Suprapubic skin (tissue), 4 donors: ENCODE data around the gene NGB. TPM values are rescaled to one million over a fixed set of nuclear protein-coding genes. Genes with fewer than 3 reads are reported as not detected.

Source experiments
- DNase-seq, 2 donors: peaks; one replicate each; pipeline ENCODE4 v3.0.0-alpha.2; 2019; ENCODE audit warnings: low spot score in 2 of 2
- H3K27ac ChIP-seq: fragments of 200-600 bp; sonication (generic); one replicate; pipeline ENCODE4 v1.5.1; 2019
- H3K27me3 ChIP-seq: fragments of 200-600 bp; sonication (generic); one replicate; pipeline ENCODE4 v1.5.1; 2019
- H3K36me3 ChIP-seq: fragments of 200-600 bp; sonication (generic); one replicate; pipeline ENCODE4 v1.5.1; 2019
- H3K4me1 ChIP-seq: fragments of 200-600 bp; sonication (generic); one replicate; pipeline ENCODE4 v1.5.1; 2019
- H3K4me3 ChIP-seq: fragments of 200-600 bp; sonication (generic); one replicate; pipeline ENCODE4 v1.5.1; 2019; ENCODE audit warnings: mild to moderate bottlenecking
- H3K9me3 ChIP-seq: fragments of 200-600 bp; sonication (generic); one replicate; pipeline ENCODE4 v1.5.1; 2019
- CTCF ChIP-seq, 2 donors: fragments of 200-600 bp in 1 of 2; fragments of 450-650 bp in 1 of 2; sonication (generic) in 1 of 2; IDR thresholded peaks; one replicate each; pipeline ENCODE4 v1.5.1; 2016 to 2019; ENCODE audit warnings: antibody characterized with exemption in 2 of 2, mild to moderate bottlenecking in 1 of 2, moderate library complexity in 1 of 2
- EP300 ChIP-seq: sonication (generic); formaldehyde crosslinking; IDR thresholded peaks from one replicate; pipeline ENCODE4 v1.6.1; 2017; ENCODE audit warnings: antibody characterized with exemption
- POLR2A ChIP-seq, 2 donors: fragments of 450-650 bp; IDR thresholded peaks; one replicate each; pipeline ENCODE4 v1.6.1; 2017; ENCODE audit warnings: antibody characterized with exemption in 2 of 2, mild to moderate bottlenecking in 2 of 2, moderate library complexity in 2 of 2
- POLR2AphosphoS5 ChIP-seq, 3 donors: sonication (generic); formaldehyde crosslinking; IDR thresholded peaks; one replicate each; pipeline ENCODE4 v1.6.1; 2017; ENCODE audit warnings: antibody characterized with exemption in 3 of 3
- WGBS: methylation state at CpG from one replicate; pipeline ENCODE4 v1.1.5; 2018; 5-methylcytosine and 5-hydroxymethylcytosine counted together
- total RNA-seq, 4 donors: library from RNA; depleted of rRNA; stranded (reverse); fragments of >200 nt; gene quantifications; one replicate each; pipeline ENCODE4 v1.1.0, GENCODE V29; 2016

NGB gene
- total RNA-seq, 4 donors from 2014 or later: not detected

DNA sequence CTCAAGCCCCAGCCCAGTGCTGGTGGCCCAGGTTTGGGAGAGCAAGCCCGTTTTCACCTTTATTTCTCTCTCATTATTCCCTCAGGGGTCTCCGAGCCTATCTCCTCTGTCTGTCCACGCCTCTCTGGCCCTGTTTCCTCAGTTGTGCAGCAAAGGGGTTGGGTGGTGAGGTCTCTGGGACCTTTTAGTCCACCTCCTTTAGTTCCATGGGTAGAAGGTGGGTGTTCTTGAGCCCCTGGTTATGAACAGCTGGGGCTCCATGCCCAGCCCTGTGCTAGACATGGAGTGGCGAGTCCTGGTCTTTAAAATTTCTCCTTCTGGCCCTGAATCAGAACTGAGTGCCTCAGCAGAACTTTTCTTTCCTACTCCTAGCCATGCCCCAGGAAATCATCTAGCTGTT is 1.3 kb upstream of the NGB start:
- Histone ChIP-seq H3K27me3 (peaks cover 51% of the 10 kb centered on the region), H3K4me3 (no peak overlapping the region), H3K36me3 (peaks cover 11% of the 10 kb centered on the region), H3K9me3 (no peaks in the 10 kb centered on the region), H3K27ac (no peak overlapping the region), H3K4me1 (peaks cover 15% of the 10 kb centered on the region)
- no peak for TF ChIP-seq POLR2A (IDR thresholded peaks at IDR 0.05)
- TF ChIP-seq EP300: no peak
- TF ChIP-seq CTCF (IDR thresholded peaks at IDR 0.05): no peak
- no peak for TF ChIP-seq POLR2AphosphoS5 (IDR thresholded peaks at IDR 0.05)
- 86% methylated on average over 4 of the region's 4 CpGs for WGBS
- peak in 1 of 2 donors; percentile 16 for DNase-seq

DNA sequence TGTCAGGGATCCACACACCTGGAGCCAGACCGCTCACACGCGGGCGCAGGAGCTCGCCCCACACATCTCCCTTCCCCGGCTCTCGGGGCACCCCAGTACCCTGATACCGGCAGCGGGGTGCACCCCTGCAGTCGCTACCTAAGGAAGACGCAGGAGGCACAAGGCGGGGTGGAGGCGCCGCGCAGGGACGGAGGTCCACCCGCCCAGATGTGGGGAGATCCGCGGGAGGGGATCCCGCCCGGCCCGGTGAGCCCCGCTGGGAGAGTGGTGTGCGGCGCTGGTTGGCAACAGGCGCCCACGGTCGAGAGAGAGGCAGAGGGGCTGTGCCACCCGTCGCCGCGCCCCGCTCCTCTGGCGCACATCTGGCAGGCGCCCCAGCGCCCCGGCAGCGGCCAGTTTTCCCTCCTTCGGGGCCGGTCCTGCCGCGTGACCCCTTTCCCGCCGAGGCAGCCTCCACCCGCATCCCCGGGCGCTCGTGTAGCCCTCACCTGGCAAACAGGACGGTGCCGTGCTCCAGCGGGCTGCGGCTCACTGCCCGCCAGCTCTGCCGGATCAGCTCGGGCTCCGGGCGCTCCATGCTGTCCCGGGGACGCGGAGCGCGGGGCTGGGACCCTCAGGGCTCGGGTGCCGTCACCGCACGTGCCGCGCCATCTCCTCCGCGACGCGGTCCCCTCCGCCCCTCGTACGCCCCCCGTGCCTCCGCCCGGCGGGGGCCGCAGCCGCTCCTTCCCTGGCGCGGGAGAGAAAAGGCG is 469 bp downstream of the NGB start:
- Histone ChIP-seq H3K9me3 (no peaks in the 10 kb centered on the region), H3K36me3 (no peaks in the 10 kb centered on the region), H3K4me1 (peaks cover 15% of the 10 kb centered on the region), H3K27me3 (peaks cover 51% of the 10 kb centered on the region), H3K27ac (no peak overlapping the region), H3K4me3 (peak overlapping the region; percentile 34)
- TF ChIP-seq POLR2AphosphoS5 (IDR thresholded peaks at IDR 0.05): no peak
- no peak for TF ChIP-seq EP300
- TF ChIP-seq CTCF (IDR thresholded peaks at IDR 0.05): no peak
- no peak for TF ChIP-seq POLR2A (IDR thresholded peaks at IDR 0.05)
- 13% methylated on average over 9 of the region's 84 CpGs for WGBS
- DNase-seq: no peak

DNA sequence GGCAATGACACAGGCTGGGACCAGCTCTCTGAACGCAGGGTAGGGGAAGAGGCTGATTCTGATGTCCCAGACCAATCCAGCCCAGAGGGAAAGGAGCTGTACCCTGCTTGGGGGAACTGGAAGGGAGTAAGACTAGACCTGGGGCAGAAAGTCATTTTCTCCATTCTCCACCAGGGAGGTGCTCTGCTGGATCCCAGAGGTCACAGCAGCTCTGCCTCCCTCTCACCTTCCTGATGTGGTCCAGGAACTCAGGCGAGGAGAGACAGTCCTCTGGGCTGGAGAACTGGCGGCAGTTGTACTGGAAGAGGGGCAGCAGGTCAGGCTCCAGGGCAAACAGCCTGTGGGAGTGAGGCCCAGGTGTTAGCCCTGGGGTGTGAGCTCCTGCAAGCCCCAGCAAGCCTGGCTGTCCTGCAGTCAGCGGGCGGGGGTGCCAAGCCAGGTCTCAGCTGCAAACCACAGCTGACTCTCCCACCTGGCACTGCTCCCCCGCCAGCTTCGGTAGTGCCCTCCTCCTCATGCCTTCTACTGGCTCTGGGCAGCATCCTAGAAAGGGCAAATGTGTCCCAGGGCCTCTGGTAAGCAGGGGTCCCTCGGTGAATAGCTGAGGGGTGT is 1.9 kb downstream of the NGB start:
- peaks cover 51% of the 10 kb centered on the region for H3K27me3 ChIP-seq
- no peak overlapping the region for H3K27ac ChIP-seq
- 14% methylated on average over 4 of the region's 8 CpGs for WGBS

DNA sequence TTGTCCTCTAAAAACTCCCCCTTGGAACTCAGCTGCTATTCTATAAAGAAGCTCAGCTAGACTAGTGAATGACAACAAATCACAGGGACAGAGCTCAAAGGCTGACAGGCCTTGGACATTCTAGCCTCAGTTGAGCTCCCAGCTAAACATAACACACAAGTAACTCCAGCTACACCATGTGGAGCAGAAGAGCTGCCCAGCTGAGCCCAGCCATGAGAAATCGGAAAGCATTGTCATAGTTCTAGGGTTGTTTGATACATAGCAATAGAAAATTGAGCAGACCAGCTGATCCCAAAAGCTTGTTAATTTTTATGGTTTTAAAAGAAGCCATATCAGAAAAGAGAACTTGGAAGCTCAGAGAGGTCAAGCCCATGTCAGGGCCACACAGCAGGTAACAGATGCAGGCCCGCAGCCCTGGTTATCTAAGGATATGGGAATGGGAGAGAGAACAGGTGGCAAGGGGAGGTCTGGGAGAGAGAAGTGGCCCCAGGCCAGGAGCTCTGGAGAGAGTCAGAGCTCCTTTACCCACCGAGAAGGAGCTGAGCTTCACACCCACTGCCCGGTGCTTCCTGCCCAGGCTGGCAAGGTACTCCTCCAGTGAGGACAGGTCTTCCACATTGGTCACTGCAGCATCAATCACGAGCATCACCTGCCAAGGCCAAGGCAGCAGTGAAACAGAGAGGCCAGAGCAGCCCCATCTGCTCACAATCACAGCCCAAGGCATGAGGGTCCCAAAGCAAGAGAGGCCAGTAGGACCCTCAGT is 2.9 kb downstream of the NGB start:
- Histone ChIP-seq H3K27ac (no peak overlapping the region), H3K36me3 (no peaks in the 10 kb centered on the region), H3K27me3 (peaks cover 51% of the 10 kb centered on the region), H3K4me3 (no peak overlapping the region), H3K4me1 (peaks cover 15% of the 10 kb centered on the region), H3K9me3 (no peaks in the 10 kb centered on the region)
- no peak for DNase-seq
- 96% methylated on average over 5 of the region's 5 CpGs for WGBS
- no peak for TF ChIP-seq POLR2AphosphoS5 (IDR thresholded peaks at IDR 0.05)
- TF ChIP-seq POLR2A (IDR thresholded peaks at IDR 0.05): no peak
- TF ChIP-seq EP300: no peak
- no peak for TF ChIP-seq CTCF (IDR thresholded peaks at IDR 0.05)

More for the DNA sequence above, 1.9 kb downstream of the NGB start:
- Histone ChIP-seq H3K4me3 (no peak overlapping the region), H3K36me3 (no peaks in the 10 kb centered on the region), H3K4me1 (peaks cover 15% of the 10 kb centered on the region), H3K9me3 (no peaks in the 10 kb centered on the region)
- TF ChIP-seq POLR2AphosphoS5 (IDR thresholded peaks at IDR 0.05): no peak
- TF ChIP-seq CTCF (IDR thresholded peaks at IDR 0.05): no peak
- no peak for TF ChIP-seq POLR2A (IDR thresholded peaks at IDR 0.05)
- no peak for TF ChIP-seq EP300
- DNase-seq: no peak

- H3K27ac ChIP-seq: no peak overlapping the region
- peaks cover 35% of the 10 kb centered on the region for H3K27me3 ChIP-seq
- no peaks in the 10 kb centered on the region for H3K36me3 ChIP-seq
- H3K4me3 ChIP-seq: no peak overlapping the region
- WGBS: no CpG with 5 or more reads among the region's 8 CpGs
- H3K9me3 ChIP-seq: no peaks in the 10 kb centered on the region
- no peak for TF ChIP-seq POLR2AphosphoS5 (IDR thresholded peaks at IDR 0.05)
- no peak for TF ChIP-seq POLR2A (IDR thresholded peaks at IDR 0.05)
- TF ChIP-seq CTCF (IDR thresholded peaks at IDR 0.05): no peak
- TF ChIP-seq EP300: no peak
- peaks cover 14% of the 10 kb centered on the region for H3K4me1 ChIP-seq
- DNase-seq: no peak
Observed at GRCh38 chr14:77266336-77266735, 4.7 kb downstream of the NGB start.
